Psoas muscle (tissue), 8 donors: ENCODE results near the gene SMPDL3B. TPM values are rescaled to one million over a fixed set of nuclear protein-coding genes. Genes with fewer than 3 reads are reported as not detected.

Experiments
- ATAC-seq, 4 donors: fragments of 200-7000 bp; cut with Tn5 transposase; one replicate each; pipeline ENCODE4 v1.9.1; 2020; ENCODE audit warnings: moderate library complexity in 3 of 4, mild to moderate bottlenecking in 2 of 4
- DNase-seq, 2 donors: peaks; one replicate each; pipeline ENCODE4 v3.0.0-alpha.2; 2020
- H3K27ac ChIP-seq: fragments of 200-600 bp; one replicate; pipeline ENCODE4 v1.8.0; 2022
- H3K27me3 ChIP-seq, 3 donors: fragments of 200-600 bp in 1 of 3; one replicate each; pipeline versions ENCODE4 v1.6.1 to v1.8.0; 2013 to 2022; ENCODE audit warnings: low read length in 2 of 3, mild to moderate bottlenecking in 2 of 3, moderate library complexity in 1 of 3; ENCODE audit not compliant: insufficient read depth in 3 of 3
- H3K36me3 ChIP-seq, 2 donors: fragments of 200-600 bp in 1 of 2; one replicate each; pipeline versions ENCODE4 v1.6.1 to v1.8.0; 2013 to 2022; ENCODE audit warnings: low read depth in 1 of 2, mild to moderate bottlenecking in 1 of 2, moderate library complexity in 1 of 2; ENCODE audit not compliant: insufficient read depth in 1 of 2
- H3K4me1 ChIP-seq: fragments of 200-600 bp; one replicate; pipeline ENCODE4 v1.8.0; 2022
- H3K4me3 ChIP-seq: fragments of 200-600 bp; one replicate; pipeline ENCODE4 v1.8.0; 2022; ENCODE audit warnings: mild to moderate bottlenecking
- H3K9me3 ChIP-seq: fragments of 200-600 bp; one replicate; pipeline ENCODE4 v1.8.0; 2022
- CTCF ChIP-seq: fragments of 200-600 bp; IDR thresholded peaks from one replicate; pipeline ENCODE4 v1.8.0; 2022; ENCODE audit warnings: antibody characterized with exemption
- WGBS, 3 donors: extraction: QIAGEN DNeasy Blood & Tissue Kit; methylation state at CpG; one replicate each; pipeline versions ENCODE4 v1.1.6 to v1.1.7; 2013; 5-methylcytosine and 5-hydroxymethylcytosine counted together
- intact Hi-C, 2 donors: fragments of 100-400 bp; cut with DNase I; formaldehyde crosslinking; loops; one replicate each; pipeline versions ENCODE4 v1.11.0 to v1.14.2; 2022
- polyA plus RNA-seq, 3 donors: library from polyadenylated mRNA; stranded (reverse); fragments of 200-250 nt; gene quantifications; one replicate each; pipeline ENCODE4 v1.2.3, GENCODE V29; 2013
- total RNA-seq, 4 donors: library from RNA; stranded (reverse); fragmentation: NEBNext Ultra II Directional in 2 of 4; extraction: Animal tissue kit (Norgen Biotek cat#: 25700) in 2 of 4; gene quantifications; one replicate each; pipeline versions ENCODE4 v1.2.1 to v1.2.4, GENCODE V29; 2021 to 2023
- donor health status: healthy with polysubstance abuse.
- donor health status: DM: no; HTN: no; CAD: no; lungs with moderate emphysema.
- donor health status: Bipolar disorder and iron deficiency.
- donor health status: healthy.
- donor health status: DM: yes; HTN: yes; CAD: no.
- donor health status: DM: no; HTN: no; CAD: no.
- donor health status: DM: no; HTN: no; CAD: no.
- donor health status: DM: yes; HTN: yes; CAD: no.

The SMPDL3B gene
- total and polyA plus RNA-seq, 7 donors, result 0.03 to 0.05 TPM; not detected in 5

GRCh38 chr1:27936370-27936769 is 1.6 kb downstream of the SMPDL3B start:
- TF ChIP-seq CTCF, result no peak
- no peak overlapping the region for H3K4me3 ChIP-seq
- H3K36me3 ChIP-seq, result no peaks in the 10 kb centered on the region
- WGBS, 3 donors, result 66 to 80% (median 69%) methylated on average over 4 to 5 of the region's 5 CpGs
- peaks cover 0 to 18% (median 0%) of the 10 kb centered on the region in 3 donors for H3K27me3 ChIP-seq
- intact Hi-C loops, result no loop called here
- no peak for ATAC-seq
- DNase-seq, result no peak
- H3K4me1 ChIP-seq, result no peaks in the 10 kb centered on the region
- no peak overlapping the region for H3K27ac ChIP-seq
- no peaks in the 10 kb centered on the region for H3K9me3 ChIP-seq

- DNase-seq, result no peak
- no peak for ATAC-seq
- WGBS, 3 donors, result 71 to 78% (median 74%) methylated on average over 1 of the region's 1 CpG
- Histone ChIP-seq H3K36me3 (no peaks in the 10 kb centered on the region), H3K27ac (no peak overlapping the region), H3K4me3 (no peak overlapping the region), H3K4me1 (no peaks in the 10 kb centered on the region), H3K9me3 (no peaks in the 10 kb centered on the region), H3K27me3 (peaks cover 0 to 18% (median 0%) of the 10 kb centered on the region in 3 donors)
- intact Hi-C loops, result no loop called here
- no peak for TF ChIP-seq CTCF
Observed at GRCh38 chr1:27937524-27937836, 2.7 kb downstream of the SMPDL3B start.

DNA sequence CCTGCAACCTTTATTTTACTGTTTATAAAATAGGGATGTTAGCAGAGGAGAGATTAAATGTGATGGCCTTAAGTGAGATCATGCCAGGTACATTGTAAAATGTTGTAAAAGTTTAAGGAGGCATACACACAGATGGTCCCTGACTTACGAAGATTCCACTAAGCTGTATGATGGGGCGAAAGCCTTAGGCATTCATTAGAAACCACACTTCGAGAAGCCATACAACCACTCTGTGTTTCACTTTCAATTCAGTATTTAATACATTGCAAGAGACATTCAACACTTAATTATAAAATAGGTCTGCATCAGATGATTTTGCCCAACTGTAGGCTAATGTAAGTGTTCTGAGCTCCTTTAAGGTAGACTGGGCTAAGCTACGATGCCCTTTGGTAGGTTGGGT is 3.7 kb downstream of the SMPDL3B start:
- Histone ChIP-seq H3K27me3 (peaks cover 0 to 18% (median 0%) of the 10 kb centered on the region in 3 donors), H3K4me1 (no peaks in the 10 kb centered on the region), H3K36me3 (no peaks in the 10 kb centered on the region), H3K9me3 (no peaks in the 10 kb centered on the region), H3K4me3 (no peak overlapping the region), H3K27ac (no peak overlapping the region)
- DNase-seq (no peak), ATAC-seq (no peak)
- TF ChIP-seq CTCF, result no peak
- WGBS, 3 donors, result 88% methylated on average over 4 of the region's 4 CpGs
- intact Hi-C loops, result no loop called here

- intact Hi-C loops, result no loop called here
- Histone ChIP-seq H3K27me3 (peaks cover 0 to 9% (median 0%) of the 10 kb centered on the region in 3 donors), H3K27ac (no peak overlapping the region), H3K4me3 (no peak overlapping the region), H3K36me3 (no peaks in the 10 kb centered on the region), H3K9me3 (no peaks in the 10 kb centered on the region), H3K4me1 (no peaks in the 10 kb centered on the region)
- no peak for ATAC-seq
- peak in 1 of 2 donors; percentile 61 for DNase-seq
- 28 to 40% (median 33%) methylated on average over 6 of the region's 6 CpGs for WGBS, 3 donors
- TF ChIP-seq CTCF, result peak; percentile 20
Observed at GRCh38 chr1:27940297-27940696, 5.5 kb downstream of the SMPDL3B start.

GRCh38 chr1:27940870-27941560 is 6.2 kb downstream of the SMPDL3B start:
- H3K27ac ChIP-seq, result no peak overlapping the region
- H3K4me3 ChIP-seq, result no peak overlapping the region
- no peak for ATAC-seq
- H3K4me1 ChIP-seq, result no peaks in the 10 kb centered on the region
- no peaks in the 10 kb centered on the region for H3K9me3 ChIP-seq
- no peak for TF ChIP-seq CTCF
- no peak for DNase-seq
- H3K36me3 ChIP-seq, result no peaks in the 10 kb centered on the region
- peaks cover 0 to 4% (median 0%) of the 10 kb centered on the region in 3 donors for H3K27me3 ChIP-seq
- whole genome bisulfite sequencing, 3 donors, result 86 to 92% (median 87%) methylated on average over 9 of the region's 9 CpGs
- intact Hi-C loops, result no loop called here
